GM12874 (cell line): ENCODE measurements around the gene ITIH1.

Source experiments
- CTCF ChIP-seq: IDR thresholded peaks from 2 replicates; pipeline ENCODE4 v1.5.1; 2011; ENCODE audit warnings: low read depth, mild to moderate bottlenecking, control low read depth, low read length, moderate library complexity; ENCODE audit not compliant: insufficient read depth

ITIH1 gene

GRCh38 chr3:52777959-52778805, 783 bp downstream of the ITIH1 start:
- TF ChIP-seq CTCF: no peak

- TF ChIP-seq CTCF: no peak
Measured at GRCh38 chr3:52779011-52779836, 1.8 kb downstream of the ITIH1 start.

- no peak for TF ChIP-seq CTCF
Measured at GRCh38 chr3:52779837-52780585, 2.6 kb downstream of the ITIH1 start.

GRCh38 chr3:52781741-52782140, 4.3 kb downstream of the ITIH1 start:
- no peak for TF ChIP-seq CTCF

GRCh38 chr3:52782412-52783210, 5.2 kb downstream of the ITIH1 start:
- TF ChIP-seq CTCF: no peak

- no peak for TF ChIP-seq CTCF
Measured at GRCh38 chr3:52783211-52783555, 5.8 kb downstream of the ITIH1 start.
